Ovary (tissue), 3 donors: ENCODE results near the gene ZFP92.

Source experiments
- EP300 ChIP-seq: sonication (generic); formaldehyde crosslinking; IDR thresholded peaks from one replicate; pipeline ENCODE4 v1.6.1; 2017; ENCODE audit warnings: antibody characterized with exemption
- POLR2A ChIP-seq: fragments of 450-650 bp; IDR thresholded peaks from one replicate; pipeline ENCODE4 v1.6.1; 2017; ENCODE audit warnings: antibody characterized with exemption, mild to moderate bottlenecking, moderate library complexity
- TF ChIP-seq, protein P1 (sequence below), 3 donors: fragments of 450-650 bp in 2 of 3; fragments of 200-600 bp in 1 of 3; IDR thresholded peaks; one replicate each; pipeline versions ENCODE4 v1.5.1 to v1.8.0; 2016 to 2022; ENCODE audit warnings: antibody characterized with exemption in 3 of 3, mild to moderate bottlenecking in 1 of 3
- donor health status: DM: no; HTN: no; CAD: no.

- TF ChIP-seq, protein P1, sequence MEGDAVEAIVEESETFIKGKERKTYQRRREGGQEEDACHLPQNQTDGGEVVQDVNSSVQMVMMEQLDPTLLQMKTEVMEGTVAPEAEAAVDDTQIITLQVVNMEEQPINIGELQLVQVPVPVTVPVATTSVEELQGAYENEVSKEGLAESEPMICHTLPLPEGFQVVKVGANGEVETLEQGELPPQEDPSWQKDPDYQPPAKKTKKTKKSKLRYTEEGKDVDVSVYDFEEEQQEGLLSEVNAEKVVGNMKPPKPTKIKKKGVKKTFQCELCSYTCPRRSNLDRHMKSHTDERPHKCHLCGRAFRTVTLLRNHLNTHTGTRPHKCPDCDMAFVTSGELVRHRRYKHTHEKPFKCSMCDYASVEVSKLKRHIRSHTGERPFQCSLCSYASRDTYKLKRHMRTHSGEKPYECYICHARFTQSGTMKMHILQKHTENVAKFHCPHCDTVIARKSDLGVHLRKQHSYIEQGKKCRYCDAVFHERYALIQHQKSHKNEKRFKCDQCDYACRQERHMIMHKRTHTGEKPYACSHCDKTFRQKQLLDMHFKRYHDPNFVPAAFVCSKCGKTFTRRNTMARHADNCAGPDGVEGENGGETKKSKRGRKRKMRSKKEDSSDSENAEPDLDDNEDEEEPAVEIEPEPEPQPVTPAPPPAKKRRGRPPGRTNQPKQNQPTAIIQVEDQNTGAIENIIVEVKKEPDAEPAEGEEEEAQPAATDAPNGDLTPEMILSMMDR (IDR thresholded peaks at IDR 0.05): no peak
- no peak for TF ChIP-seq POLR2A
- TF ChIP-seq EP300: no peak
These were observed 35.3 kb downstream of the ZFP92 start for GRCh38 chrX:153446636-153446936.
